ENCODE measurements around the gene PAIP2.

DNA sequence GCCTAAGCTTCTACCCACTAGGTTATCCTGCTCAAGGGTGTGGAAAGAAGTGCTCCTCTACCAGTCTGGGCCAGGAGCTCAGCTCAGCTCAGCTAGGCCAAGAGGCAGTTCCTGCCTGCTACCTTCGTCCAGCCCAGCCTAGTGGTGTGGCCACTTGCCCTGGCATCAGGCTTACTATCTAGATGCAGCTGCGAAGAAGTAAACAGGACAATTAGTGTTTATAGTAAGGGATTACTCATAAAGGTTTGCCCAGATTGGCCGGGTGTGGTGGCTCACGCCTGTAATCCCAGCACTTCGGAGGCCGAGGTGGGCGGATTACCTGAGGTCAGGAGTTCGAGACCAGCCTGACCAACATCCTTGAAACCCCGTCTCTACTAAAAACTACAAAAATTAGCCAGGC lies 75.0 kb downstream of the PAIP2 start:
- TF ChIP-seq POLR2AphosphoS5 (IDR thresholded peaks at IDR 0.05; ENCODE audit: low read depth, low read length) (no peak), TAF1 (IDR thresholded peaks at IDR 0.05; ENCODE audit: borderline replicate concordance, insufficient read depth, low read length) (no peak), SIN3A (IDR thresholded peaks at IDR 0.05; ENCODE audit: borderline replicate concordance, insufficient read depth, low read length) (no peak), FOXP2 (optimal IDR thresholded peaks at IDR 0.05; ENCODE audit: borderline replicate concordance, extremely low read depth, extremely low read length, insufficient read depth) (no peak)
- TF ChIP-seq, protein P1, sequence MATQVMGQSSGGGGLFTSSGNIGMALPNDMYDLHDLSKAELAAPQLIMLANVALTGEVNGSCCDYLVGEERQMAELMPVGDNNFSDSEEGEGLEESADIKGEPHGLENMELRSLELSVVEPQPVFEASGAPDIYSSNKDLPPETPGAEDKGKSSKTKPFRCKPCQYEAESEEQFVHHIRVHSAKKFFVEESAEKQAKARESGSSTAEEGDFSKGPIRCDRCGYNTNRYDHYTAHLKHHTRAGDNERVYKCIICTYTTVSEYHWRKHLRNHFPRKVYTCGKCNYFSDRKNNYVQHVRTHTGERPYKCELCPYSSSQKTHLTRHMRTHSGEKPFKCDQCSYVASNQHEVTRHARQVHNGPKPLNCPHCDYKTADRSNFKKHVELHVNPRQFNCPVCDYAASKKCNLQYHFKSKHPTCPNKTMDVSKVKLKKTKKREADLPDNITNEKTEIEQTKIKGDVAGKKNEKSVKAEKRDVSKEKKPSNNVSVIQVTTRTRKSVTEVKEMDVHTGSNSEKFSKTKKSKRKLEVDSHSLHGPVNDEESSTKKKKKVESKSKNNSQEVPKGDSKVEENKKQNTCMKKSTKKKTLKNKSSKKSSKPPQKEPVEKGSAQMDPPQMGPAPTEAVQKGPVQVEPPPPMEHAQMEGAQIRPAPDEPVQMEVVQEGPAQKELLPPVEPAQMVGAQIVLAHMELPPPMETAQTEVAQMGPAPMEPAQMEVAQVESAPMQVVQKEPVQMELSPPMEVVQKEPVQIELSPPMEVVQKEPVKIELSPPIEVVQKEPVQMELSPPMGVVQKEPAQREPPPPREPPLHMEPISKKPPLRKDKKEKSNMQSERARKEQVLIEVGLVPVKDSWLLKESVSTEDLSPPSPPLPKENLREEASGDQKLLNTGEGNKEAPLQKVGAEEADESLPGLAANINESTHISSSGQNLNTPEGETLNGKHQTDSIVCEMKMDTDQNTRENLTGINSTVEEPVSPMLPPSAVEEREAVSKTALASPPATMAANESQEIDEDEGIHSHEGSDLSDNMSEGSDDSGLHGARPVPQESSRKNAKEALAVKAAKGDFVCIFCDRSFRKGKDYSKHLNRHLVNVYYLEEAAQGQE (IDR thresholded peaks at IDR 0.05; ENCODE audit: insufficient read depth in 1 of 2, low read depth in 2 of 2, low read length in 2 of 2), result no peak
